ENCODE measurements around the gene VAV1.
"Not testable (repeated sequence)": the region's sequence is repeated elsewhere in the genome, so short reads cannot be mapped to it uniquely, and the experiment has no call there.

VAV1 gene

GRCh38 chr19:6813659-6814058 is 41.2 kb downstream of the VAV1 start:
- no peak for DNase-seq (ENCODE audit: low read depth, low spot score)

GRCh38 chr19:6817179-6817578 is 44.7 kb downstream of the VAV1 start:
- DNase-seq (ENCODE audit: low read depth, low spot score) = no peak

GRCh38 chr19:6818246-6818645 is 45.7 kb downstream of the VAV1 start:
- DNase-seq (ENCODE audit: low read depth, low spot score) = no peak

GRCh38 chr19:6819323-6819722 is 46.8 kb downstream of the VAV1 start:
- no peak for DNase-seq (ENCODE audit: low read depth, low spot score)

- DNase-seq (ENCODE audit: low read depth, low spot score) = no peak
Measured at GRCh38 chr19:6820237-6820636, 47.7 kb downstream of the VAV1 start.

GRCh38 chr19:6821639-6822310 is 49.3 kb downstream of the VAV1 start:
- DNase-seq (ENCODE audit: low read depth, low spot score) = no peak

GRCh38 chr19:6822311-6822670 is 49.8 kb downstream of the VAV1 start:
- no peak for DNase-seq (ENCODE audit: low read depth, low spot score)

GRCh38 chr19:6825076-6825774 is 52.7 kb downstream of the VAV1 start:
- DNase-seq (ENCODE audit: low read depth, low spot score) = no peak

- no peak for DNase-seq (ENCODE audit: low read depth, low spot score)
Measured at GRCh38 chr19:6826281-6826920, 53.9 kb downstream of the VAV1 start.

GRCh38 chr19:6828306-6828697 is 55.8 kb downstream of the VAV1 start:
- peak; percentile 44 for DNase-seq (ENCODE audit: low read depth, low spot score)

- DNase-seq (ENCODE audit: low read depth, low spot score) = peak; percentile 69
Measured at GRCh38 chr19:6828698-6829633, 56.5 kb downstream of the VAV1 start.

GRCh38 chr19:6829829-6830228 is 57.3 kb downstream of the VAV1 start:
- DNase-seq (ENCODE audit: low read depth, low spot score) = not testable (repeated sequence)

- not testable (repeated sequence) for DNase-seq (ENCODE audit: low read depth, low spot score)
Measured at GRCh38 chr19:6831084-6831483, 58.6 kb downstream of the VAV1 start.

- DNase-seq (ENCODE audit: low read depth, low spot score) = no peak
Measured at GRCh38 chr19:6832412-6832811, 59.9 kb downstream of the VAV1 start.

- DNase-seq (ENCODE audit: low read depth, low spot score) = no peak
Measured at GRCh38 chr19:6833166-6833790, 60.8 kb downstream of the VAV1 start.

- no peak for DNase-seq (ENCODE audit: low read depth, low spot score)
Measured at GRCh38 chr19:6834433-6834832, 61.9 kb downstream of the VAV1 start.

GRCh38 chr19:6835501-6835900 is 63.0 kb downstream of the VAV1 start:
- no peak for DNase-seq (ENCODE audit: low read depth, low spot score)

GRCh38 chr19:6837525-6837924 is 65.0 kb downstream of the VAV1 start:
- no peak for DNase-seq (ENCODE audit: low read depth, low spot score)

GRCh38 chr19:6838062-6838655 is 65.7 kb downstream of the VAV1 start:
- no peak for DNase-seq (ENCODE audit: low read depth, low spot score)

GRCh38 chr19:6842871-6843607 is 70.5 kb downstream of the VAV1 start:
- no peak for DNase-seq (ENCODE audit: low read depth, low spot score)
